WERI-Rb-1 (cell line): ENCODE measurements around the gene YY1.
"Not testable (repeated sequence)": the region's sequence is repeated elsewhere in the genome, so short reads cannot be mapped to it uniquely, and the experiment has no call there.

ENCODE experiments used
- DNase-seq: peaks from one replicate; pipeline ENCODE4 v3.0.0-alpha.2; 2020
- H3K27ac ChIP-seq: fragments of 250-450 bp; sonication (Bioruptor Pico); 2 replicates; pipeline ENCODE4 v1.5.1; 2020; ENCODE audit warnings: mild to moderate bottlenecking, moderate library complexity
- H3K27me3 ChIP-seq: fragments of 250-450 bp; sonication (Bioruptor Pico); 2 replicates; pipeline ENCODE4 v1.5.1; 2021; ENCODE audit warnings: mild to moderate bottlenecking, low read depth, moderate library complexity; ENCODE audit not compliant: insufficient read depth, severe bottlenecking
- H3K36me3 ChIP-seq: fragments of 250-450 bp; sonication (Bioruptor Pico); 2 replicates; pipeline ENCODE4 v1.5.1; 2020; ENCODE audit warnings: mild to moderate bottlenecking, moderate library complexity
- H3K4me3 ChIP-seq: 2 replicates; pipeline ENCODE4 v1.5.1; 2011; ENCODE audit warnings: low read depth, mild to moderate bottlenecking, control low read depth, low read length
- H3K9me3 ChIP-seq: fragments of 250-450 bp; sonication (Bioruptor Pico); 2 replicates; pipeline ENCODE4 v1.5.1; 2021; ENCODE audit warnings: mild to moderate bottlenecking, moderate library complexity; ENCODE audit not compliant: severe bottlenecking
- CTCF ChIP-seq: IDR thresholded peaks from 2 replicates; pipeline ENCODE4 v1.5.1; 2011; ENCODE audit warnings: low read depth, mild to moderate bottlenecking, control low read depth, inconsistent platforms, low read length

The YY1 gene

GRCh38 chr14:100285913-100286400 is 47.0 kb downstream of the YY1 start:
- Histone ChIP-seq H3K27me3 (no peaks in the 10 kb centered on the region), H3K4me3 (peak overlapping the region; percentile 77), H3K27ac (peak overlapping the region; percentile 95), H3K9me3 (no peaks in the 10 kb centered on the region), H3K36me3 (peaks cover 18% of the 10 kb centered on the region; the same call in 1 of the 2 replicates)
- TF ChIP-seq CTCF: no peak
- DNase-seq: no peak

- Histone ChIP-seq H3K27ac (no peak overlapping the region), H3K27me3 (no peaks in the 10 kb centered on the region), H3K4me3 (no peak overlapping the region), H3K36me3 (peaks cover 25% of the 10 kb centered on the region), H3K9me3 (no peaks in the 10 kb centered on the region)
- DNase-seq: no peak
- no peak for TF ChIP-seq CTCF
These were observed 47.7 kb downstream of the YY1 start for GRCh38 chr14:100286484-100287191.

GRCh38 chr14:100287202-100287997 is 48.5 kb downstream of the YY1 start:
- no peak overlapping the region for H3K27ac ChIP-seq

GRCh38 chr14:100287998-100288295 is 49.0 kb downstream of the YY1 start:
- not testable (repeated sequence) for DNase-seq, H3K9me3 ChIP-seq, H3K27me3 ChIP-seq, H3K27ac ChIP-seq, H3K4me3 ChIP-seq
- peaks cover 29% of the 10 kb centered on the region for H3K36me3 ChIP-seq

More at GRCh38 chr14:100287202-100287997, 48.5 kb downstream of the YY1 start:
- DNase-seq: no peak
- no peak overlapping the region for H3K4me3 ChIP-seq
- peaks cover 26% of the 10 kb centered on the region for H3K36me3 ChIP-seq
- no peaks in the 10 kb centered on the region for H3K9me3 ChIP-seq
- H3K27me3 ChIP-seq: no peaks in the 10 kb centered on the region
- TF ChIP-seq CTCF: no peak

- Histone ChIP-seq H3K9me3 (no peaks in the 10 kb centered on the region), H3K27me3 (no peaks in the 10 kb centered on the region), H3K36me3 (peaks cover 29% of the 10 kb centered on the region), H3K27ac (no peak overlapping the region), H3K4me3 (no peak overlapping the region)
- DNase-seq: no peak
- TF ChIP-seq CTCF: no peak
These were observed 49.6 kb downstream of the YY1 start for GRCh38 chr14:100288382-100289185.
